HL-60 (cell line): ENCODE measurements around the gene SLC22A4.

Experiments
- DNase-seq, 2 experiments: peaks; one replicate each; pipeline ENCODE4 v3.0.0-alpha.2; 2010 to 2020; ENCODE audit warnings: low read depth in 1 of 2, low spot score in 1 of 2
- H3K27ac ChIP-seq: fragments of 250-450 bp; sonication (Bioruptor Pico); replicated peaks from 2 replicates; pipeline ENCODE4 v1.5.1; 2020; ENCODE audit warnings: mild to moderate bottlenecking, moderate library complexity
- H3K27me3 ChIP-seq: fragments of 250-450 bp; sonication (Bioruptor Pico); 2 replicates; pipeline ENCODE4 v1.5.1; 2021; ENCODE audit warnings: mild to moderate bottlenecking, moderate library complexity; ENCODE audit not compliant: insufficient read depth, poor library complexity, severe bottlenecking
- H3K4me3 ChIP-seq: replicated peaks from 2 replicates; pipeline ENCODE4 v1.5.1; 2011; ENCODE audit warnings: mild to moderate bottlenecking, control low read depth, low read length; ENCODE audit not compliant: insufficient read depth
- CTCF ChIP-seq: IDR thresholded peaks from one replicate; pipeline ENCODE4 v1.5.1; 2011; ENCODE audit warnings: low read length, control low read depth, inconsistent platforms; ENCODE audit not compliant: insufficient read depth
- GABPA ChIP-seq: IDR thresholded peaks from 2 replicates; pipeline ENCODE4 v1.6.1; 2012; ENCODE audit warnings: low read depth
- POLR2AphosphoS5 ChIP-seq: IDR thresholded peaks from 2 replicates; pipeline ENCODE4 v1.6.1; 2012; ENCODE audit warnings: low read depth
- REST ChIP-seq: IDR thresholded peaks from 2 replicates; pipeline ENCODE4 v1.6.1; 2012; ENCODE audit warnings: low read depth; ENCODE audit not compliant: insufficient replicate concordance
- SPI1 ChIP-seq: IDR thresholded peaks from 2 replicates; pipeline ENCODE4 v1.6.1; 2012; ENCODE audit warnings: low read depth, mild to moderate bottlenecking, borderline replicate concordance

SLC22A4 gene

GRCh38 chr5:132364319-132364718, 70.1 kb downstream of the SLC22A4 start:
- no peak for TF ChIP-seq SPI1
- no peak for TF ChIP-seq GABPA
- no peak for TF ChIP-seq POLR2AphosphoS5
- Histone ChIP-seq H3K27me3 (no peaks in the 10 kb centered on the region), H3K4me3 (no peak overlapping the region), H3K27ac (no peak overlapping the region)
- peak in 1 of 2 experiments; percentile 64 for DNase-seq

GRCh38 chr5:132365213-132365612, 71.0 kb downstream of the SLC22A4 start:
- Histone ChIP-seq H3K4me3 (no peak overlapping the region), H3K27me3 (no peaks in the 10 kb centered on the region), H3K27ac (no peak overlapping the region)
- DNase-seq, result no peak
- no peak for TF ChIP-seq POLR2AphosphoS5
- TF ChIP-seq SPI1, result no peak
- TF ChIP-seq GABPA, result no peak
- TF ChIP-seq CTCF, result no peak
- no peak for TF ChIP-seq REST

- no peak overlapping the region for H3K27ac ChIP-seq
- no peaks in the 10 kb centered on the region for H3K27me3 ChIP-seq
- no peak for DNase-seq
- TF ChIP-seq REST (no peak), GABPA (no peak), POLR2AphosphoS5 (no peak), CTCF (no peak), SPI1 (no peak)
- H3K4me3 ChIP-seq, result no peak overlapping the region
Observed at GRCh38 chr5:132368186-132368585, 74.0 kb downstream of the SLC22A4 start.

GRCh38 chr5:132369007-132369473, 74.8 kb downstream of the SLC22A4 start:
- Histone ChIP-seq H3K27me3 (no peaks in the 10 kb centered on the region), H3K27ac (peak overlapping the region; percentile 66), H3K4me3 (peak overlapping the region; percentile 53)
- no peak for TF ChIP-seq POLR2AphosphoS5
- TF ChIP-seq REST, result no peak
- TF ChIP-seq SPI1, result no peak
- no peak for DNase-seq
